ENCODE data around the gene GNG12.

DNA sequence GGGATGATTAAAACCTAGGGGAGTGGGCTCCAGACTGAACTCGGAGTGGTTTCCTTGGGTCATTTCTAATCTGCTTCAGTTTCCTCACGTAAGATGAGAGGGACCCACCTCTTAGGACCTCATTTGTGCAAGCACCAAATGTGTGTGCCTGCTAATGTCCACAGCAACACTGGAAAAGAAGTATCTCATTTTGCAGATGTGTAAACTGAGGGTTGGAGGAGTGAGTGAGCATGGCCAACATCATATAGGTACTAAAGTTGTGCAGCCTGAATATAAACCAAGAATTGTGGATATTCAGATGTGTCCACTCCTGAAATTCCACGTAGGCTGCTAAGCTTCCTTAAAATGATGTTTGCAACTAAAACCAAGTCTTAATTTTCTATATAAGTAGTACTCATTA, 96.5 kb downstream of the GNG12 start:
- TF ChIP-seq CTCF (IDR thresholded peaks at IDR 0.05) (no peak), POLR2A (IDR thresholded peaks at IDR 0.05) (no peak)

Data from upper lobe of left lung (tissue), 4 donors.